ENCODE data around the gene USP7.
"Not testable (repeated sequence)": the region's sequence is repeated elsewhere in the genome, so short reads cannot be mapped to it uniquely, and the experiment has no call there.

Gene USP7

GRCh38 chr16:8882041-8882617, 81.6 kb downstream of the USP7 start, which contains the start of gene LITAFD:
TSS of gene LITAFD (plus strand) at chr16:8882351. CDS start at chr16:8884356, 2,005 bp downstream.
- DNase-seq (ENCODE audit: low read depth in 1 of 2, low spot score in 1 of 2): no peak

GRCh38 chr16:8880839-8881510, 82.7 kb downstream of the USP7 start:
- no peak for DNase-seq (ENCODE audit: low read depth in 1 of 2, low spot score in 1 of 2)

- no peak for DNase-seq (ENCODE audit: low read depth in 1 of 2, low spot score in 1 of 2)
These were observed 85.2 kb downstream of the USP7 start for GRCh38 chr16:8878523-8878911.

- DNase-seq (ENCODE audit: low read depth in 1 of 2, low spot score in 1 of 2): no peak
These were observed 85.7 kb downstream of the USP7 start for GRCh38 chr16:8877894-8878522.

GRCh38 chr16:8875317-8875716, 88.4 kb downstream of the USP7 start:
- not testable (repeated sequence) for DNase-seq (ENCODE audit: low read depth in 1 of 2, low spot score in 1 of 2)

GRCh38 chr16:8874388-8874787, 89.3 kb downstream of the USP7 start:
- DNase-seq (ENCODE audit: low read depth in 1 of 2, low spot score in 1 of 2): no peak

- DNase-seq (ENCODE audit: low read depth in 1 of 2, low spot score in 1 of 2): not testable (repeated sequence)
These were observed 89.9 kb downstream of the USP7 start for GRCh38 chr16:8873866-8874195.

GRCh38 chr16:8872967-8873865, 90.5 kb downstream of the USP7 start:
- DNase-seq (ENCODE audit: low read depth in 1 of 2, low spot score in 1 of 2): no peak

GRCh38 chr16:8872071-8872470, 91.6 kb downstream of the USP7 start:
- DNase-seq (ENCODE audit: low read depth in 1 of 2, low spot score in 1 of 2): no peak

GRCh38 chr16:8869988-8870241, 93.8 kb downstream of the USP7 start:
- DNase-seq (ENCODE audit: low read depth in 1 of 2, low spot score in 1 of 2): not testable (repeated sequence)

GRCh38 chr16:8869212-8869987, 94.3 kb downstream of the USP7 start:
- DNase-seq (ENCODE audit: low read depth in 1 of 2, low spot score in 1 of 2): no peak

GRCh38 chr16:8868416-8869211, 95.1 kb downstream of the USP7 start, which contains the start of gene CARHSP1:
TSS of gene CARHSP1 (minus strand) at chr16:8869006. CDS start at chr16:8859328, 9,678 bp downstream.
- peak; percentile 54 to 64 for DNase-seq (ENCODE audit: low read depth in 1 of 2, low spot score in 1 of 2)

GRCh38 chr16:8867932-8868415, 95.7 kb downstream of the USP7 start:
- no peak for DNase-seq (ENCODE audit: low read depth in 1 of 2, low spot score in 1 of 2)

- no peak for DNase-seq (ENCODE audit: low read depth in 1 of 2, low spot score in 1 of 2)
These were observed 96.3 kb downstream of the USP7 start for GRCh38 chr16:8867216-8867931.

GRCh38 chr16:8866884-8867215, 96.9 kb downstream of the USP7 start:
- no peak for DNase-seq (ENCODE audit: low read depth in 1 of 2, low spot score in 1 of 2)

GRCh38 chr16:8866118-8866883, 97.4 kb downstream of the USP7 start:
- no peak for DNase-seq (ENCODE audit: low read depth in 1 of 2, low spot score in 1 of 2)

GRCh38 chr16:8865145-8865882, 98.4 kb downstream of the USP7 start:
- DNase-seq (ENCODE audit: low read depth in 1 of 2, low spot score in 1 of 2): no peak

- no peak for DNase-seq (ENCODE audit: low read depth in 1 of 2, low spot score in 1 of 2)
These were observed 99.1 kb downstream of the USP7 start for GRCh38 chr16:8864480-8865110.
